ENCODE measurements around the gene GPR3.

Gene GPR3

DNA sequence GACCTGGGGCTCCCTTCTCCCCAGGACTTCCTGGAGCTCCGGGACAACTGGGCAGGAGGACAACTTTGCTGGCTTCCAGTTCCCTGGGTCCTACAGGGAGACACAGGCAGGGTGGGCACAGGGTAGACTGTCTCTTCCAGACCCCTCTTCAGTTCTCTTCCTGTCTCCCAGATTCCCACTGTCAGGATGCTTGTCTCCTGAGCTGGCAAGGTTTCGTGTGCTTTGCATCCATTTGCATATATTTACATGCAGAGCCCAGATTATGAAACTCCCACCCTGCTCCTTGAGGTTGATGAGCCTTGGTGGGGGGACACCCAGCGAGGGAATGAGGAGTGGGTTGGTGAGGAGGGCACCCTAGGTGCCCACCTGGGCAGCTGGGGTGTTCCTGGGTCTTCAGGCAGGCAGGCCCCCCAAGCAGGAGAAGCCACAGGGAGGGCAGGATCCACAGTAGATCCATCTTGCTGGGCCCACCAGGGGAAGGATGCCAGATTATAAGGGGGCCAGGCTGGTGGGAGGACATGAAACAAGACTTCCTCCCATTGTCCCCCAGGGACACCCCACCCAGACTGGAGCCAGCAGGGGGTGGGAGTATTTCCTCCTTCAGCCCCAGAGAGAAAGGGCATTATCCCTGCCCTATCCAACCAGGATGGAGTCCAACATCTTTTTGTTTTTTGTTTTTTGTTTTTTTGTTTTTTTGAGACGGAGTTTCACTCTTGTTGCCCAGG lies 17.9 kb upstream of the GPR3 start, which contains the start of gene FCN3:
TSS of gene FCN3 (minus strand) at position 463 of the 725 bp plus-strand sequence. CDS start at position 457, 6 bp downstream.
- ChIA-PET POLR2A (interaction anchor here (0.9 to 1.7 kb wide), 2 partner anchors 8 to 9 kb away, joined by 3 to 6 read pairs; partner anchors contain the start of gene MAP3K6), CTCF (no interaction called here)

DNA sequence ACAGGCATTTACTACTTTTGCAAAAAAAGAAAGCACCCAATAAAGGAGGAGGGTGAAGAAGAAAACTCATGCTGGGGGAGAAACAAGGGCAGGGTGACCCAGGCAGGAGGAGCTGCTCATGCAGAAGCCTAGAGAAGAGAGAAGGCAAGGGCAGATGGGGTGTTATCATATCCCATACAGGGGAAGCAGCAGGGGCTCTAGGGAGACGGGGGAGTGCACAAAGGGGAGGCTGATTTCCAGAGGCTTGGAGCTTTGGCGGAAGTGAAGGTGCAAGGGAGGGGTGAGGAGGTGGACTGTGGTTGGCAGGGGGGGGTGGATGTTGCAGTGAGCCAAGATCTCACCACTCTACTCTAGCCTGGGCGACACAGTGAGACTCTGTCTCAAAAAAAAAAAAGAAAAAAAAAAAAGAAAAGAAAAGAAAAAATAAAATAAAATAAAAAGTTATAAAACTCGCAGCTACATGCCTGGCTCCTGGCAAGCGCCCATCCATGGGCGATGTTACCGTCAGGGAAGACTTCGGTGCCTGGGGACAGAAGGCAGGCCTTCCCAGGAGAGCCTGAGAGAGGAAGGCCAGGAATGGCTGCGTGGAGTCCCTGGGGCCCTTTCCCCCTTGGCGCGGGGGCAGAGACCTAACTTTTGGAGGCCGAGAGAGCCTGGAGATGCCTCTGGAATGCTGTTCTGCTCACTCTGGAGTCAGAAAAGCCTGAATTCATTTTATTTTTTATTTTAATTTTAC lies 14.5 kb upstream of the GPR3 start:
- no peak for DNase-seq (ENCODE audit: extremely low spot score)
- ChIA-PET POLR2A (interaction anchor here (1.4 kb wide), 1 partner anchor 11 kb away, joined by 6 read pairs; the partner anchor contains the start of gene MAP3K6), CTCF (interaction anchor here (0.6 to 1.1 kb wide), 2 partner anchors 10 kb away, joined by 4 to 7 read pairs; no protein-coding TSS in a partner anchor)
- no peak for TF ChIP-seq FOXM1 (IDR thresholded peaks at IDR 0.05; ENCODE audit: borderline replicate concordance)
- no peak for TF ChIP-seq NFRKB (IDR thresholded peaks at IDR 0.05)
- TF ChIP-seq, protein P1, sequence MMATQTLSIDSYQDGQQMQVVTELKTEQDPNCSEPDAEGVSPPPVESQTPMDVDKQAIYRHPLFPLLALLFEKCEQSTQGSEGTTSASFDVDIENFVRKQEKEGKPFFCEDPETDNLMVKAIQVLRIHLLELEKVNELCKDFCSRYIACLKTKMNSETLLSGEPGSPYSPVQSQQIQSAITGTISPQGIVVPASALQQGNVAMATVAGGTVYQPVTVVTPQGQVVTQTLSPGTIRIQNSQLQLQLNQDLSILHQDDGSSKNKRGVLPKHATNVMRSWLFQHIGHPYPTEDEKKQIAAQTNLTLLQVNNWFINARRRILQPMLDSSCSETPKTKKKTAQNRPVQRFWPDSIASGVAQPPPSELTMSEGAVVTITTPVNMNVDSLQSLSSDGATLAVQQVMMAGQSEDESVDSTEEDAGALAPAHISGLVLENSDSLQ (IDR thresholded peaks at IDR 0.05) = no peak
- no peak for TF ChIP-seq FOXA1 (IDR thresholded peaks at IDR 0.05)
- no peak for TF ChIP-seq HDGF (IDR thresholded peaks at IDR 0.05; ENCODE audit: borderline replicate concordance)
- TF ChIP-seq FOXK2 (IDR thresholded peaks at IDR 0.05) = no peak
- TF ChIP-seq ZNF384 (IDR thresholded peaks at IDR 0.05) = no peak
- TF ChIP-seq SP1 (IDR thresholded peaks at IDR 0.05) = no peak
- TF ChIP-seq ARNT (IDR thresholded peaks at IDR 0.05) = no peak
- TF ChIP-seq L3MBTL2 (conservative IDR thresholded peaks at IDR 0.05) = no peak
- TF ChIP-seq BHLHE40 (IDR thresholded peaks at IDR 0.05; ENCODE audit: borderline replicate concordance) = no peak
- no peak for TF ChIP-seq LEF1 (IDR thresholded peaks at IDR 0.05; ENCODE audit: borderline replicate concordance)
- TF ChIP-seq CTBP1 (IDR thresholded peaks at IDR 0.05; ENCODE audit: borderline replicate concordance) = no peak
- TF ChIP-seq TARDBP (IDR thresholded peaks at IDR 0.05) = no peak
- no peak for TF ChIP-seq SUZ12 (IDR thresholded peaks at IDR 0.05)
- no peak for TF ChIP-seq ELF4 (IDR thresholded peaks at IDR 0.05)

More for the DNA sequence above, 17.9 kb upstream of the GPR3 start, which contains the start of gene FCN3:
- TF ChIP-seq SP1 (IDR thresholded peaks at IDR 0.05) (no peak), LEF1 (IDR thresholded peaks at IDR 0.05; ENCODE audit: borderline replicate concordance) (no peak), SUZ12 (IDR thresholded peaks at IDR 0.05) (no peak), FOXM1 (IDR thresholded peaks at IDR 0.05; ENCODE audit: borderline replicate concordance) (no peak), CTBP1 (IDR thresholded peaks at IDR 0.05; ENCODE audit: borderline replicate concordance) (no peak), L3MBTL2 (conservative IDR thresholded peaks at IDR 0.05) (no peak)
- TF ChIP-seq, protein P1 (IDR thresholded peaks at IDR 0.05) = no peak
- DNase-seq (ENCODE audit: extremely low spot score) = no peak

DNA sequence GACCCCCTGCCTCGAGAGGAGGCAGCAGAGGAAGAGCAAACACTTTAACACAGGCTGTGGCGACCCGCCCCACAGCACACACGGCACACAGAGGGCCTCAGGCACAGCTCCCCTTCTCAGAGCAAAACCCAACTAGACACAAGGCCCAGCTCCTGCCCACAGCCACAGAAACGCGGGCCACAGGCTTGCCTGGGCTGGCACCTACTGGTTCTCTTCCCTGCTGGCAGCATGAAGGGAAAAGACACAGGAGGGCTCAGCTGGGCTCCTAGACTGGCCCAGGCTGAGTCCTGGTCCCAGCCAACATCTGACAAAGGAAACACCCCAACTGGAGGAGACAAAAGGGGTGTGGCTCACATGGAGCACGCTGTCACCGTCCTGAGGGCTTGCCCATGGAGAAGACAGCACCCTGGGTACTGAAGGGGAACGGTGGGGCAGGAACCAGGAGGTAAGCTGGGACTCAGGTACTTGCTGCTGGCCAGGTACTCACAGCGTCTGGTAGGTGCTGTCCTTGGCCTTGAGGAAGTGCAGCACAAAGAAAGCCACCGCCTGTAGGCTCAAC lies 12.8 kb upstream of the GPR3 start:
- no peak for TF ChIP-seq L3MBTL2 (conservative IDR thresholded peaks at IDR 0.05)
- TF ChIP-seq, protein P1 (IDR thresholded peaks at IDR 0.05) = no peak
- TF ChIP-seq ELF4 (IDR thresholded peaks at IDR 0.05) = no peak
- TF ChIP-seq NFRKB (IDR thresholded peaks at IDR 0.05) = no peak
- no peak for TF ChIP-seq FOXM1 (IDR thresholded peaks at IDR 0.05; ENCODE audit: borderline replicate concordance)
- TF ChIP-seq FOXK2 (IDR thresholded peaks at IDR 0.05) = no peak
- TF ChIP-seq CTBP1 (IDR thresholded peaks at IDR 0.05; ENCODE audit: borderline replicate concordance) = no peak
- no peak for TF ChIP-seq LEF1 (IDR thresholded peaks at IDR 0.05; ENCODE audit: borderline replicate concordance)
- TF ChIP-seq HDGF (IDR thresholded peaks at IDR 0.05; ENCODE audit: borderline replicate concordance) = no peak
- TF ChIP-seq BHLHE40 (IDR thresholded peaks at IDR 0.05; ENCODE audit: borderline replicate concordance) = no peak
- no peak for TF ChIP-seq FOXA1 (IDR thresholded peaks at IDR 0.05)
- no peak for TF ChIP-seq SP1 (IDR thresholded peaks at IDR 0.05)
- TF ChIP-seq ZNF384 (IDR thresholded peaks at IDR 0.05) = no peak
- TF ChIP-seq SUZ12 (IDR thresholded peaks at IDR 0.05) = no peak
- TF ChIP-seq ARNT (IDR thresholded peaks at IDR 0.05) = no peak
- TF ChIP-seq TARDBP (IDR thresholded peaks at IDR 0.05) = no peak
- POLR2A ChIA-PET = interaction anchor here (0.8 kb wide), 1 partner anchor 14 kb away, joined by 4 read pairs; no protein-coding TSS in a partner anchor
- no peak for DNase-seq (ENCODE audit: extremely low spot score)
- CTCF ChIA-PET = no interaction called here

DNA sequence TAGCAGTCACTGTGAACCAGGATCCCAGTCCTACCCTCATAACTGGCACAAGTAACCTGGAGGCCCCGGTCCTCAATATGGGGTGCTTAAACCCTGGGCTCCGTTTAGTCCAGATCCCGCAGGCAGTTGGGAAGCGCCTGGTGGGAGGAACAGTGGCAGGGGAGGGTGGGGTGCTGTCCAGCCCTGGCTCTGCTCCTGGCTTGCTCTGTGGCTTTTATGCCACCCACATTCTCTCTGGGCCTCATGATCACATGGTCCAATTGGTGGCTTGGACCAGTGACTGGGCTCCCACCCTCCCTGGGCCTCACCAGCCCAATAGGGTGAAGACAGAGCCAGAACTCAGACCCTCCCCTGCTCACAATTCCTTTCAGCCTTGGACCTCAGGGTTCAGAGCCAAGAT lies 12.2 kb upstream of the GPR3 start:
- TF ChIP-seq NFRKB (IDR thresholded peaks at IDR 0.05) = no peak
- no peak for TF ChIP-seq SUZ12 (IDR thresholded peaks at IDR 0.05)
- no peak for TF ChIP-seq L3MBTL2 (conservative IDR thresholded peaks at IDR 0.05)
- TF ChIP-seq BHLHE40 (IDR thresholded peaks at IDR 0.05; ENCODE audit: borderline replicate concordance) = no peak
- TF ChIP-seq HDGF (IDR thresholded peaks at IDR 0.05; ENCODE audit: borderline replicate concordance) = no peak
- no peak for TF ChIP-seq LEF1 (IDR thresholded peaks at IDR 0.05; ENCODE audit: borderline replicate concordance)
- TF ChIP-seq FOXM1 (IDR thresholded peaks at IDR 0.05; ENCODE audit: borderline replicate concordance) = no peak
- no peak for TF ChIP-seq ZNF384 (IDR thresholded peaks at IDR 0.05)
- no peak for TF ChIP-seq TARDBP (IDR thresholded peaks at IDR 0.05)
- no peak for TF ChIP-seq ARNT (IDR thresholded peaks at IDR 0.05)
- TF ChIP-seq, protein P1 (IDR thresholded peaks at IDR 0.05) = no peak
- no peak for TF ChIP-seq ELF4 (IDR thresholded peaks at IDR 0.05)
- TF ChIP-seq FOXA1 (IDR thresholded peaks at IDR 0.05) = no peak
- no peak for TF ChIP-seq FOXK2 (IDR thresholded peaks at IDR 0.05)
- TF ChIP-seq CTBP1 (IDR thresholded peaks at IDR 0.05; ENCODE audit: borderline replicate concordance) = no peak
- DNase-seq (ENCODE audit: extremely low spot score) = no peak
- ChIA-PET CTCF (no interaction called here), POLR2A (no interaction called here)

Measured in HEK293T (cell line).